HG03460 (cell line): ENCODE results near the gene WNK2.
"Not testable (repeated sequence)": the region's sequence is repeated elsewhere in the genome, so short reads cannot be mapped to it uniquely, and the experiment has no call there.

ENCODE experiments used
- ATAC-seq: cut with Tn5 transposase; IDR thresholded peaks from one replicate; pipeline ENCODE4 v1.9.1; 2021; ENCODE audit not compliant: unreplicated experiment

WNK2 gene

GRCh38 chr9:93304574-93305496, 120.9 kb downstream of the WNK2 start:
- no peak for ATAC-seq

DNA sequence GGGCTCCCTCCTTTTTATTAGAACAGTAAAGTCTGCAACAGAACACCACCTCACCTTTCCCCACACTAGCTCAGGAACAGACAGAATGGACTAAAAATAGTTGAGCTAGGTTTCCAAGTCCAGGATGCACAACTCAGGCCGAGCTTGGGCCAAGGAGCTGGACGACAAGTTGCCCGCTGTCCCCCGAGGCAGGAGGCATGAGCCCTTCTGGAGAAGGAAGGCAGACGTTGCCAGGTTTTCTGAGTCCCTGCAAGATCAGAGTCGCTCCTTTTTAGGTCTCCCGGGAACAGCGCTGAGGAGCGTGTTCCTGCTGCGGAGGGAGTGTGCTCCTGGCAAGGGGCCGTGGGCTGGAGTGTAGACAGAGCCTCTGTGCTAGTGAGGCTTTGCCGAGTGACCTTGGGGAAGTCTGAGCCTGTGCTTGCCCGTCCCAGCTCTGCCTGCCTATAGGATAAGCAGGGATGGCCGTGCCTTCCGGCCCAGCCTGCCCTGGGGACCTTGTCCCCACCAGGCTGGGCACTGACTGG, 121.6 kb downstream of the WNK2 start:
- no peak for ATAC-seq

DNA sequence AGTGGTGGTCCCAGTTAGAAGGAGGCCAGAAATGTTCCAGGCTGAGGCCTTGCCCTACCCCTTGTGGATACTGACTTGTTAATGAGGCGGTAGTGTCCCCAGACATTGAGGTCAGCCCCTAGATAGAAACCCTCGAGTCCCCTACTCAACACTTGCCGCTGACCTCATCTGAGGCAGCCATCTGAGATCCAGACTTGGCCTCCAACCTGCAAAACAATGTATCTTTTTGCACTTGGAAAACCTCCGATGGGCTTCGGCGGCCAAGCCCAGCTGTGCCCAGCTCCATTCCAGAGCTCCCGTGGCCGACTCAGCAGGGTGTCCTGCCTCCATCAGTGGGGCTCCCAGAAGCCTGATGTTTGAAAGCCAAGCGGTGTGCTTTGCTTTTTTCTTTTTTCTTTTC, 122.1 kb downstream of the WNK2 start:
- ATAC-seq: no peak

- ATAC-seq: no peak
These were observed 122.7 kb downstream of the WNK2 start for GRCh38 chr9:93306579-93307091.

DNA sequence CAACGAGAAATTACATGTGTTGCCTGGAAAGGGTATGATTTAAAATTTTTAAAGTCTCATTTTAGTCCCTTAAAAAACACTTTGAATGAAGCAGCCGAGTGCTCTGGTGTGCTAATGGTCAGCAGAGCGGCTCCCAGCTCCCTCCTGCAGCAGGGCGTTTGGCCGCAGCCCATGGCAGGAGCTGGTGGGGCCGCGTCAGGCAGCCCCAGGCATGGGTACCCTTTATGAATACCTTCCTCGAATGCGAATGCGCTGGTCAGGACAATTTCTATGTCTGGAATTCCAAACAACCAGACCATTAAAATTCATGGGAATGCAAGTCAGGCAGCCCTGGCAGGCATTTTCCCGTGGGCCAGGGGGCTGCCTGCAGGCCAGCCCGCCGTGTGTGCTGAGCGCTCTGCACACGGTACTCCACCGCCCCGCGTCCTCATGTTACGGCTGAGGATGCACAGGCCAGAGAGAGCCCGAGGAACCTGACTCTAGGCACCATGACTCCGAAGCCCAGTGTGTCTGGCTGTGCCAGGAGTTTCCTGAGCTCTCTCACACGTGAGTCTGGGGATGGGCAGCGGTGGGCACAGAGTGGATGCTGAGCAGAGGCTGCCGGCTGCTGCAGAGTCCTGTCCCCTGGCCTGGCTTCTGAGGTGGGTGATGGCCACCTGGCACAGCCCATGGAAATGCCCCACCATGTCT, 123.7 kb downstream of the WNK2 start:
- ATAC-seq: no peak

DNA sequence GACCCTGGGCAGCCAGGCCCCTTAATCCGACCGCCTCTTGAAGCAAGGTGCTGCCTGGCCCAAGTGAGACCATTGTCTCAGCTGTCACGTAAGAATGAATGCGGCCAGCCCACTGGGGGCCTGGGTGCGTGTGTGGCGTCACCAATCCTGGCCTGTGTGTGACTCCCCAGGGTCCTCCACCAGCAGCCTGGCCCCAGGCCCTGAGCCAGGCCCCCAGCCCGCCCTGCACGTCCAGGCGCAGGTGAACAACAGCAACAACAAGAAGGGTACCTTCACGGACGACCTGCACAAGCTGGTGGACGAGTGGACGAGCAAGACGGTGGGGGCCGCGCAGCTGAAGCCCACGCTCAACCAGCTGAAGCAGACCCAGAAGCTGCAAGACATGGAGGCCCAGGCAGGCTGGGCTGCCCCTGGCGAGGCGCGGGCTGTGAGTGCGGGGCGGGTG, 124.2 kb downstream of the WNK2 start:
- ATAC-seq: no peak

- ATAC-seq: no peak
These were observed 124.7 kb downstream of the WNK2 start for GRCh38 chr9:93308676-93309075.

DNA sequence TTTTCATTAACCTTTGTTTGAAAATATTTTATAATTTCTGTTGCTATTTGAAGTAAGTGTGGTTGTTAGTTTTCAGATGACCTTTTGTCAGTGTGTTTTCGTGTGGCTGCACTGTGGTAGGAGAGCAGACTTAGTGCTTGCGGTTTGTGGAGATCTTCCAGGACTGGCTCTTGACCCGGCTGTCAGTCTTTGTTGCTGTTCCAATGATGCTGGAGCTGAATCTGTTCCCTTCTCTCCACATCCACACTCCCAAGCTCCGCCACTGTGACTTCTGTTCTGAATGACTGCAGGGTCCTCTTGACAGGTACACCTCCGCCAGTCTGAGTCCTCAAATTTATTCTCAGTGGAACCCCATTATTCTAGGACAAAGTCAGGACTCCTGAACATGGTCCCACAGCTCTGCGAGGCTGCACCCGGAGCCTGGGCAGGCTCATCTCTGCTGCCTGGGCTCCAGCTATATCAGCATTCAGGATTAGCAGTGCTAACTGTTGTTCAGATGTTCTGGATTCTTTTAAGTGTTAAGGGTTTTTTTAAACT, 126.0 kb downstream of the WNK2 start:
- ATAC-seq: no peak

DNA sequence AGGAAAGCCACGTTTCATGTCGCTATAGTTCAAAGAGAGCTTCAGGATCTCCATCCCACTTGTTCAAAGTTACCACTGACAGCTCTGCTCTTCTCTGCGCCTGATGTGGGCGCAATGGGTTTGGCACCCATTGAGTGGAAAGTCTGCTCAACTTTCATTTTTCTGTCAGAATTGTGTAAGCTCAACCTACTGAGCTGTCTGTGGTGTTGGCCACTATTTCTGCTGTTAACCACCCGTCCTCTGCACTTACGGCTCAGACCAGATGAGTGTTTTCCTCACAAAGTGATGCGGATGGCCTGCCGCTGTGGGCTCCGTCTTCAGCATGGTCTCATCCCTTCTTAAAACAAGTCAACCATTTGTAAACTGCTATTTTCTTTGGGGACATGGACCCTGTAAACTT, 131.2 kb downstream of the WNK2 start:
- ATAC-seq: no peak

DNA sequence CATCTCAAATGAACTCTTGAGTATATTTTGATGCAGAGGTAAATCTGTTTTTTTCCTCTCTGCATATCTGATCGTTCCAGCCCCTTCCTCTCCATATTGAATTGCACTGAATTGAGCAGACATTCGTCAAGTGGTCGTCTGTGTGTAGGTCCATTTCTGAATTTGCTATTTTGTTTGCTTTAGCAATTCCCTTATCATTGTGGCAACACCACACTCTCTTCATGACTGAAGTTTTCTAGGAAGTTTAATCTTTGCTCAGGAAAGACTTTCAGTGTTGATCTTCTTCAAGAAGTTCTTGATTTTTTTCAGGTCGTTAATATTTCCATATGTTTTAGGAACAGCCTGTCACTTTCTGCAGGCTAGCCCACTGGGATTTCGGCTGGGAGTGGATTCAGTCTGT, 132.0 kb downstream of the WNK2 start:
- no peak for ATAC-seq

DNA sequence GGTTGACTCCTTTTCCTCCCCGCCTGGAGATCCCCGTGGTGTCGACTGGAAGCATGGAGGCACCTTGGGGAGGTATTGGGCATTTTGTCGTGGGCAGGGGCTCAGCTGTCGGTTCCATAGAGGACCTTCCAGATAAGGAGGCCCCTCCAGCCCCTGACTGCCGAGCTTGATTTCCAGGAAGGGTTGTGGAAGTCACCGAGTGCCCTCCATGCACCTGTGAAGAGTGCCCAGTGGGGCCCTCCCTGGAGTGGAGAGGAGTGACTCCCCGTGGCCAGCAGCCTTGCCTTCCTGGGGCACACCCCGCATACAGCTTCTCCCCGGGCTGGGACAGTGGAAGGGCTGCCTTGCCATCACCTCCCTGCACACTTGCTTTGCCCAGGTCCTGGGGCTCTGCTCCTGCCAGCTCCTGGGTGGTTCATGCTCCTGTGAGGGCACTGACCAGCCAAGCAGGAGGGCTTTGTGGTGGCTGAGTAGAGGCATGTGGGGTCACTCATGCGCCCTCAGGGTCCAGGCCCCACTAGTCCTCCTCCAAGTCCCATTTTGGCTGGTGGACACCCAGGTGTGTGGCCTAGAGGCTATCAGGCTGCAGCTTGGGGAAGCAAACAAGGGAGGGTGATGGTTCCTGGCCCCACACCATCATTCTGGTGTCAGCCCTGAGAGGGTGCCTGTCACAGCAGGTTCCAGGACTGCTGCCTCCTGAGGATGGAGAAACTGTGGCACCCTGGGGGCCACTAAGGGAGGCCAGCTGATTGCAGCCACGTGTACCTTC, 133.0 kb downstream of the WNK2 start:
- no peak for ATAC-seq

- no peak for ATAC-seq
These were observed 133.7 kb downstream of the WNK2 start for GRCh38 chr9:93317495-93318094.

DNA sequence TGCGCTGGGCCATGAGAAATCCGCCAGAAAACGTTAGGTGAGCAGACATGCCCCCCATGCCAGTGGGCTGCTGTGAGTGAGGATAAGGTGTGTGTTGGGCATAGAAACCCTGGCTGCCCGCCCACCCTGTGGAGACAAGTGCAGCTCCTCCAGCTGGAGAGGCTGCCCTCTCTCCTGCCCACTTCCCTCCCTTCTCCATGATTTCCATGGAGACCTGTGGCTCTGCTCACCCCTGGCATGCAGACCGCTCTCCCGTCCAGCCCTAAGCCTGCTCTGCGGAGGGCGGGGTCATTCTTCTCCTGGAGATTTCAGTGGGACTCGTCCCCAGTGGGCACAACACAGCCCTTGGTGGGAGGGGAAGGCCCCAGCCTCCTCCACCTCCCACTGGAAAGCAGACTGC, 134.5 kb downstream of the WNK2 start:
- ATAC-seq: no peak

GRCh38 chr9:93319301-93319991, 135.5 kb downstream of the WNK2 start:
- no peak for ATAC-seq

GRCh38 chr9:93319992-93320500, 136.1 kb downstream of the WNK2 start:
- no peak for ATAC-seq

DNA sequence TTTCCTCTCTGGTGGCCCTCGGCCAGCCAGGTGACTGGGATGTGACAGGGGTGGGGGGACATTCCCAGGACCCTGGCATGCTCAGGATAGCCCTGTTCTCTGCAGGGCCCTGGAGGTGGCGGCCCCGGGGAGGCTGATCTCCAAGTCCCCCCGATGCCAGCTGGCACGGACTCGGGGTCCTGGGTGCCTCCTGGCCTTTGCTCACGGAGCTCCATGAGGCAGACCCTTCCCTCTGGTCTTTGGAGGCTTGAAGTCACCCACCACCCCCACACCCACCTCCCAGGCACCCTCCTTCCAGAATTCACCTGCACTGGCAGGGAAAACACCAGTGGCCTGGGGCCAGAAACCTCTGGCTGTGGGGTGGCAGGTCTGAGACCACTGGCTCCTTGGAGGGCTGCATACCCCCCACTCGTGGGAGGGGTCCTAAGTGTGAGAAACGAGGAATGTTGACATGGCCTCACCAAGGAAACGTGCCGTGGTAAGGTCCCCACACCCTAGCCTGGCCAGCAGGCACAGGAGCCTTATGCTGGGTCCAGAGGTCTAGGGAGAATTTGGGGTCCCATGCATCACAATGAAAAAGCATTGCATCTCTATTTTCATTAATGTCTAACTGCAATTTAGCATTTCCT, 136.8 kb downstream of the WNK2 start:
- no peak for ATAC-seq

GRCh38 chr9:93321220-93321610, 137.3 kb downstream of the WNK2 start:
- no peak for ATAC-seq

DNA sequence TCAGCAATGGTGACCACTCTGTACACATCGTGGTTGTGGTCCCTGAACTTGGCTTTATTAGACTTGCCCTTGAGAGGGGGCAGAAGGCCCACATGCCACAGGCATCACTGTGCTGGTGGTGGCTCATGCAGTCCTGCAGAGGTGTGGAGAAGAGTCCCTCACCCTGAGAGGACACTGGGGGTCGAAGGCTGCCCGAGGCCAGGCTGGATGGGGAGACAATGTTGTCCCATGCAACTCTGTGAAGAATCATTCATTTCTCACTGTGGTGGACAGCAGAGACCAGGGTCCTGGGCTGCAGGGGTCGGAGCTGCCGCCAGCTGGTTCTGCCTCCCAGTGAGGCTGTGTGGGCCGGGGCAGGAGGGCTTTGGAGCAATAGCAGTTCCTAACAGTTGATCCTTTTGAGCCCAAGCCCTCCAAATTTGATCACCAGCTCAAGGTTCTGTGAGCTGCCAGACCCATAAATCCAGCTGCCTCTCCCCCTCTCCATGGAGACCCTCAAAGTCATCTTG, 139.6 kb downstream of the WNK2 start:
- ATAC-seq: not testable (repeated sequence)
